Measurements from ENCODE around the gene CHIT1.
A peak's percentile ranks its signal among the peaks of the same experiment; 100 is the strongest.

Gene CHIT1

GRCh38 chr1:203217139-203217655 is 12.3 kb downstream of the CHIT1 start:
- DNase-seq (ENCODE audit: low read depth in 2 of 2) = no peak

GRCh38 chr1:203216274-203217138 is 13.0 kb downstream of the CHIT1 start:
- DNase-seq (ENCODE audit: low read depth in 2 of 2) = peak; percentile 10 to 21

GRCh38 chr1:203215573-203215972 is 13.9 kb downstream of the CHIT1 start:
- DNase-seq (ENCODE audit: low read depth in 2 of 2) = no peak

GRCh38 chr1:203214871-203215270 is 14.6 kb downstream of the CHIT1 start:
- no peak for DNase-seq (ENCODE audit: low read depth in 2 of 2)

GRCh38 chr1:203213126-203213525 is 16.3 kb downstream of the CHIT1 start:
- DNase-seq (ENCODE audit: low read depth in 2 of 2) = no peak

- no peak for DNase-seq (ENCODE audit: low read depth in 2 of 2)
Measured at GRCh38 chr1:203211812-203212211, 17.7 kb downstream of the CHIT1 start.

- DNase-seq (ENCODE audit: low read depth in 2 of 2) = no peak
Measured at GRCh38 chr1:203210988-203211387, 18.5 kb downstream of the CHIT1 start.

GRCh38 chr1:203210350-203210749 is 19.1 kb downstream of the CHIT1 start:
- DNase-seq (ENCODE audit: low read depth in 2 of 2) = no peak

- no peak for DNase-seq (ENCODE audit: low read depth in 2 of 2)
Measured at GRCh38 chr1:203208181-203208580, 21.3 kb downstream of the CHIT1 start.

- no peak for DNase-seq (ENCODE audit: low read depth in 2 of 2)
Measured at GRCh38 chr1:203207751-203208150, 21.7 kb downstream of the CHIT1 start.

- DNase-seq (ENCODE audit: low read depth in 2 of 2) = no peak
Measured at GRCh38 chr1:203206129-203206687, 23.3 kb downstream of the CHIT1 start.

- DNase-seq (ENCODE audit: low read depth in 2 of 2) = no peak
Measured at GRCh38 chr1:203204756-203205155, 24.7 kb downstream of the CHIT1 start.

- DNase-seq (ENCODE audit: low read depth in 2 of 2) = no peak
Measured at GRCh38 chr1:203202431-203203245, 26.8 kb downstream of the CHIT1 start.

GRCh38 chr1:203201516-203202205 is 27.8 kb downstream of the CHIT1 start:
- no peak for DNase-seq (ENCODE audit: low read depth in 2 of 2)

GRCh38 chr1:203200916-203201315 is 28.6 kb downstream of the CHIT1 start:
- no peak for DNase-seq (ENCODE audit: low read depth in 2 of 2)

GRCh38 chr1:203199816-203200571 is 29.5 kb downstream of the CHIT1 start:
- no peak for DNase-seq (ENCODE audit: low read depth in 2 of 2)

GRCh38 chr1:203199481-203199815 is 30.0 kb downstream of the CHIT1 start:
- DNase-seq (ENCODE audit: low read depth in 2 of 2) = no peak

- DNase-seq (ENCODE audit: low read depth in 2 of 2) = no peak
Measured at GRCh38 chr1:203199002-203199401, 30.5 kb downstream of the CHIT1 start.

GRCh38 chr1:203197625-203198024 is 31.8 kb downstream of the CHIT1 start:
- DNase-seq (ENCODE audit: low read depth in 2 of 2) = no peak

GRCh38 chr1:203196371-203196770 is 33.1 kb downstream of the CHIT1 start:
- no peak for DNase-seq (ENCODE audit: low read depth in 2 of 2)

- DNase-seq (ENCODE audit: low read depth in 2 of 2) = no peak
Measured at GRCh38 chr1:203190949-203191348, 38.5 kb downstream of the CHIT1 start.

Data from stimulated activated CD8-positive, alpha-beta memory T cell treated with anti-CD3 and anti-CD28 coated beads, Interleukin-7, amount 100 ng/mL, for 1 hour (primary cell).